H54 (cell line): ENCODE data around the gene MMP25.

ENCODE experiments used
- DNase-seq: peaks from one replicate; pipeline ENCODE4 v3.0.0; 2011; ENCODE audit warnings: low spot score, mixed read lengths; ENCODE audit not compliant: insufficient read length
- FAIRE-seq: peaks from 3 replicates; lab custom pipeline; 2011; peaks lifted over from hg19 to GRCh38; lab: Jason Lieb, UNC
- POLR2A ChIP-seq: IDR thresholded peaks from 2 replicates; pipeline ENCODE4 v1.6.1; 2011; ENCODE audit warnings: low read depth, mild to moderate bottlenecking, low read length

The MMP25 gene

DNA sequence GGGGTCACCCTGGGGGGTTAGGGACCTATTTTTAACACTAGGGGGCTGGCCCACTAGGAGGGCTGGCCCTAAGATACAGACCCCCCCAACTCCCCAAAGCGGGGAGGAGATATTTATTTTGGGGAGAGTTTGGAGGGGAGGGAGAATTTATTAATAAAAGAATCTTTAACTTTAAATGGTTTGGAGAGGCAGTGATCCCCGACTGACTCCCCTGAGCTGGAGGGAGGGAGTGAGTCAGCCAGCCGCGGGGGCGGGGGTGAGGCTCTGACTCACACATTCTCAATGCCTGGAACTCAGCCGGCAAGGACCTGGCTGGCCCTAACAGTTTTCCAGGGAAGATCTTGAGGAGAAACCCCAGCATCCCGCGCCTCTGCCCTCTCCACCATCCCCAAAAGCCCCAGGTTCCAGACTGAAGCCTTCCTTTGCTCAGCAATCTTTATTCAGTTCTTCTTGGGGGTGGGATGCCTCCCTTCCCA, 24.1 kb upstream of the MMP25 start:
- FAIRE-seq (no peak), DNase-seq (peak; percentile 83)
- TF ChIP-seq POLR2A: 0 out of 2 replicates have a peak, but pooled peaks have one; percentile 24

DNA sequence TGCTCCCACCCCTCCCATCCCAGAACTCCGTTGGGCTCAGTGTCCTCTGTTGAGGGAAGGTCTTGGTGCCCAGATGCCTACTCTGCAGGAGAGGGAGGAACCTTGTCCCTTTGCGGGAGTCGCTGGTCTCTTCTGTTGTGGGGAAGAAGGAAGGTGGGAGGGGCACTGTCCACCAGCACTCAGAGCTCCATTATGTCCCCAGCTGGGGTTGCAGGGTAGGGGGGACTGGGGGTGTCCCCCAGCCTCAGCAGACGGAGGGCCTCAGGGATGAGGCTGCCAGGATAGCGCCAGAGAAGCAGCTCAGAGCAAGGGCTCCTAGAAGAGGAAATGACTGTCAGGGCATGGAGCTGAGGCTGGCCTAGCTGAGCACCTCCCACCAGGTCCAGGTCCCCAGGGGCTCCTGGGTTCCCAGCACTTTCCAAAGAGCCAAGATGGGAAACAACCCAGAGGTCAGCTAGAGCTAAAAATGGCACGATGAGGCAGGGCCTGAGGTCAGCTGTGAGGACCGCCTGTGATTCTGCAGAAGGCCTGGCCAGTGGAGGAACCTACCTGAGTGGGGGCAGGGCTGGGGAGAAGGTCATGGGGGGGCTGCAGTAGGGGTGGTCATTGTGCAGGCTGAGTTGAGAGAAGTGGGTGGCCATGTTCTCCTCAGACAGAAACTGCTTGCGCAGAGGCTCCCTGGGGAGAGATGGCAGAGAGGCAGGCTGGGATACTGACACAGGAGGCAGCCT, 23.5 kb upstream of the MMP25 start:
- FAIRE-seq (no peak), DNase-seq (peak; percentile 55)
- peak; percentile 3 for TF ChIP-seq POLR2A

DNA sequence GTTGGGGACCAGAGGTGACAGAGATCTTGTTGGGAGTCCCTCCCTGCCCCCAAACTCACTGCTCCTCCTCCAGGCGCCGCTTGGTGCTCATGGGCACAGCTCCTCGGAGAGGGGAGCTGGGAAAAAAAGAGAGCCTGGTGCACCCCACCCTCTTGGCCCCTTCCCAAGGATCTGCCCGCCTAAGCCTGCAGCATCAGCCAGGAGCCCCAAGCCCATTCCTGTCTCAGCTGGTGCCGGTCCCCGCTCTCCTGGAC, 23.0 kb upstream of the MMP25 start:
- TF ChIP-seq POLR2A: no peak; the same call in 1 of the 2 replicates
- FAIRE-seq (no peak), DNase-seq (peak; percentile 64)

DNA sequence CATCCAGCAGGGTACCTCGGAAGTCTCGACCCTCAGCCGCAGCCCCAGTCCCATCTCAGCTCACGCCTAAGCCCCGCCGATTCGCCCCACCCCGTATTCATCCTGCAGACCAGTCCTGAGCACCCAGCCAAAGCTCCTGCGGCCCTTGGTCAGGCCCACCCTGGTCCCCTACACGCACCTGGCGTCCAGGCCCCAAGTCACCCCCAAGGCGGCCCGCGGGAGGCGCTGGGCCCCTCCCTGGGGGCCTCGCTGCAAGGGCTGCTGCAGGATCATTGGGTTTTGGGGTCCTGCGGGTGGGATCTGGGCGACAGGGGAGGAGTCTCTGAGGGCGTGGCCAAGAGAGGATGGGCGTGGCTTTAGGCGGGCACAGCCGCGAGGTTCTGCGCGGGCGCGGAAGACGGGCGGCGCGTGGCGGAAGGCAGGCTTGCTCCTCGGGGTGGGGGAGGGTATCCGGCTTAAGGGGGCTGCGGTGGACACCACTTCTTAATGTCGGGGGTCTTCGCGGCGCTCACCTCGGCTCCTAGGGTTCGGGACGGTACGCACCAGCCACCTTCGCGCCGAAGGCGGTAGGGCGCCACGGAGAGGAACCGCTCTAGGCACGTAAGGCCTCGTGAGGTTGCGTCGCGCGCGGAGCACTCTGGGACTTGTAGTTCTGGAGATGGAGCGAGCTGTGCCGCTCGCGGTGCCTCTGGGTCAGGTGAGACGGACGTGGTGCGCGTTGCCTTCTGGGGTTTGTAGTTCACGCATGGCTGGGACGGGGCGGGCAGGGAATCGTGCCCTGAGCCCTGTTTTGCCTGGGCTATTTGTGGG, 22.5 kb upstream of the MMP25 start, which contains the start of the genes HCFC1R1 and THOC6:
TSS of gene HCFC1R1 (minus strand) at position 274 of the 810 bp plus-strand sequence. CDS start at position 273, 1 bp downstream.
TSS of gene THOC6 (plus strand) at position 367 of the 810 bp plus-strand sequence. CDS start at position 659, 292 bp downstream.
- DNase-seq: peak; percentile 87
- TF ChIP-seq POLR2A: peak; percentile 76
- peak; percentile 82 for FAIRE-seq

DNA sequence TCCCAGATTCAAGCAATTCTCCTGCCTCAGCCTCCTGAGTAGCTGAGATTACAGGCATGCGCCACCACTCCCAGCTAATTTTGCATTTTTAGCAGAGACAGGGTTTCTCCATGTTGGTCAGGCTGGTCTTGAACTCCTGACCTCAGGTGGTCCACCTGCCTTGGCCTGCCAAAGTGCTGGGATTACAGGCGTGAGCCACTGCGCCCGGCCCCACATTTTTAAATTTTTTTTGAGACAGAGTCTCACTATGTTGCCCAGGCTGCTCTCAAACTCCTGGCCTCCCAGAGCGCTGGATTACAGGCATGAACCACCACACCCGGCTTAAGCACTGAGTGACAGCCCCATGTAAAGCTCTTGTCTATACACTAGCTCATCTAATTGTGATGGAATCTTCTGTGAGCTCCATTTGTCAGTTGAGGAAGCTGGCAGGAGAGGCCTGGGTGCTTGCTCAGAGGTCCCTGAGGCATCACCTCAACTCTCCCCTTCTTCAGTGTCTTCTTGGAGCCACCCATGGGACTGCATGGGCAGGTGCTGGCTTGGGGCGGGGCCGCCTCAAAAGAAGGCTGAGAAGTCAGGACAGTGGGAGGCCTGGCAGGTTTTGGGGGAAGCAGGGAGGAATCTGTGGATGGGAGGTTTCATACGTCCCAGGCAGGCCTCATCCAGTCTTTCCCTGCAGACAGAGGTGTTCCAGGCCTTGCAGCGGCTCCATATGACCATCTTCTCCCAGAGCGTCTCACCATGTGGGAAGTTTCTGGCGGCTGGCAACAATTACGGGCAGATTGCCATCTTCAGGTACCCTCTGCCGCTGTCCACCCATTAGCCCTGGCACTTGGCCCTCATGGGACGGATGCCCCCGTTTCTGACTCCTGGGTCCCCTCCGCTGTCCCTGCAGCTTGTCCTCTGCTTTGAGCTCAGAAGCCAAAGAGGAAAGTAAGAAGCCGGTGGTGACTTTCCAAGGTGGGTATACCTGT, 21.0 kb upstream of the MMP25 start:
- TF ChIP-seq POLR2A: no peak
- FAIRE-seq (no peak), DNase-seq (no peak)

DNA sequence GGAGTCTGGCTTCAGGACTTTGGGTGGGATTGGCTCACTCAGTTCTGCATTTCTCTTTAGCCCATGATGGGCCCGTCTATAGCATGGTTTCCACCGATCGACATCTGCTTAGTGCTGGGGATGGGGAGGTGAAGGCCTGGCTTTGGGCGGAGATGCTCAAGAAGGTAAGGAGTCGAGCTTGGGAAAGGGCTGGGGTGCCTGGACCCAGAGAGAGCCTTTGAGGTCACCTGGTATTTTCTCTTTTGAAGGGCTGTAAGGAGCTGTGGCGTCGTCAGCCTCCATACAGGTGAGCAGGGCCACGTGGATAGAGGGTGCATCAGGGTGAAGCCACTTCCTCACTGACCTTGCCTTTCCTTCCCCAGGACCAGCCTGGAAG, 20.4 kb upstream of the MMP25 start:
- no peak for TF ChIP-seq POLR2A
- FAIRE-seq (no peak), DNase-seq (no peak)

DNA sequence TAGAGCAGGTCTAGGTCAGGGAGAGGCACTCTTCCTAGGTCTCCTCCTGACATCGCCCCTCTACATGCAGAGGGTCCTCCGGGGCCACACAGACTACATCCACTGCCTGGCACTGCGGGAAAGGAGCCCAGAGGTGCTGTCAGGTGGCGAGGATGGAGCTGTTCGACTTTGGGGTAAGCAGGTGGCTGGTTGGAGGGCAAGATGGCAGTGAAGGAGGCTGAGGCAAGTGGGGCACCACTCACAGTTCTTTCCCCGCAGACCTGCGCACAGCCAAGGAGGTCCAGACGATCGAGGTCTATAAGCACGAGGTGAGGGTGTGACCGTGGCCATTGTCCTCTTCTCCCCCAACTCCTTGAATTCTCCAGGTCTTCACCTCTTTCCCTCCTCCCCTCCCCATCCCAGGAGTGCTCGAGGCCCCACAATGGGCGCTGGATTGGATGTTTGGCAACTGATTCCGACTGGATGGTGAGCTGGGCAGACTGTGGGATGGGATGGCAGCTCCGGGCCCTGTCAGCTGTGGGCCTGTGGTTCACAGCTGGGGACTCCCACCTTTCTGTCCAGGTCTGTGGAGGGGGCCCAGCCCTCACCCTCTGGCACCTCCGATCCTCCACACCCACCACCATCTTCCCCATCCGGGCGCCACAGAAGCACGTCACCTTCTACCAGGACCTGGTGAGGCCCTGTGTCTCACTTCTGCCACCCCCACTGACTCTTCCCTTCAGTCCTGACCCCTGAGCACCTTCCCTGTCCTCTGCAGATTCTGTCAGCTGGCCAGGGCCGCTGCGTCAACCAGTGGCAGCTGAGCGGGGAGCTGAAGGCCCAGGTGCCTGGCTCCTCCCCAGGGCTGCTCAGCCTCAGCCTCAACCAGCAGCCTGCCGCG, 19.5 kb upstream of the MMP25 start:
- FAIRE-seq (no peak), DNase-seq (no peak)
- TF ChIP-seq POLR2A: no peak

DNA sequence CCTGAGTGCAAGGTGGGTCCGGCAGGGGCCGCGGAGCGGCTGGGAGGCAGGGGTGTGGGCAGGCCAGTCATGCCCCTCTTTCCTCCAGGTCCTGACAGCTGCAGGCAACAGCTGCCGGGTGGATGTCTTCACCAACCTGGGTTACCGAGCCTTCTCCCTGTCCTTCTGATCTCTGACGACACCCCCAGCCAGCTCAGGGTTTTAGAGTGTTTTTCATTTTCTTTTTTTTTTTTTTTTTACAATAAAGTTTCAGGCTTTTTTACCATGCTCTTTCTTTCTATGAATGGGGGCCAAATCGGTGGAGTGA, 18.9 kb upstream of the MMP25 start:
- DNase-seq (no peak), FAIRE-seq (no peak)
- no peak for TF ChIP-seq POLR2A

DNA sequence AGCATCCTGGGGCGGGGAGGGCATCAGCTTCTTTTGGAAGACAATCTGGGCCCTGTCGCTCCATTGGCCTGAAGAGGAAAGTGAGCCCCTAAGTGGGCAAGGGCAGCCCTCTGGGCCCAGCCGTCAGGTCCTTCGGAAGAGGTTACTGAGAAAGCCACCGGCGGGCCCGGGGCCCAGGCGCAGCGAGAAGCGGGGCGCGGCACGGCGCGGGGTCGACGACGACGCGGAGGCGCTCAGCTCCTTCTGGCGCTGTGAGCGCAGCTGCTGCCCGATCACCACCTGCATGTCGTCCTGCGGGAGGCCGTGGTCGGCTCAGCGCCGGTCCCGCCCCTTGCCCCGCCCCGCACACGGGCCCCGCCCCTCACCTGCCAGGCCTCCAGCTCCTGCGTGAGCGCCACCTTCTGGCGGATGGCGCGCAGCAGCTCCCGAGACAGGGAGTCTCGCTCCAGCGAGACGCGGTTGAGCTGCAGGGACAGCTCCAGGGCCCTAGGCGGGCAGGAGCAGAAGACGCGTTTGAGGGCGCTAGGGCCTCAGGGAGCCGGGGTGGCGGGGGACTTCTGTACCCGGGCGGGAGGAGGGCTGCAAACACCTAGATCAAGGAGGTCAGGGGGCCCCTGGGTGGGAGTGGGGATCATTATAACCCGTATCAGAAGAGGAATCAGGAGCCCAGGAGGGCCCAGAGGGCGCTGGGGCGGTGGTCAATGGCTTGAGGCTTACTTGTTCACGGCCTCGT, 18.2 kb upstream of the MMP25 start:
- FAIRE-seq (no peak), DNase-seq (peak; percentile 94)
- TF ChIP-seq POLR2A: no peak

DNA sequence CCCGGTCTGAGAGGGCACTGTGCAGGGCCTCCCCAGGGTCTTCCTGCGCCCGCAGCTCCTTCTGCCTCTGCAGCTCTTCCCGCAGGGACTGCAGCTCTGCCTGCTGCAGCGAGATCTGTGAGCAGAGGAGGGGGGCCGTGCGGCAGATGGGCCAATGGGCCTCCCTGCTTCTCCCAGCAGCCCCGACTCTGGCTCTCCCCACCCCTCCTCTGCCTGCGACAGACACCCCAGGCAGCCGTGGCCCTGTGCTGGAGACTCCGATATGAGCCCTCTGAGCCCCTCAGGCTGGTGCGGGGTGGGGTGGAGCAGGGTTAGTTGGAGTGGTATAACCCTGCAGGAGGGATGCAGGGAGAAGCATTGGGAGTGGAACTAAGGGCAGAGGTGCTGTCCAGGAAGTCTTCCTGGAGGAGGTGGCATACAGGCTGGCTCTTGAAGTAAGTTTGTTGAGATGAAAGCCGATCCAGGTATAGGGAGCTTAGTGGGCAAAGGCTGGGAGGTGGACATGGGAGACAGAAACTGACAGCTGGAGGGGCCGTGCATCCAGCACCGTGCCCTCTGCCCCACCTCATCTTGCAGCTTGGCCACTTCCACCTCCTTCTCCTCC, 17.5 kb upstream of the MMP25 start:
- no peak for DNase-seq
- no peak for FAIRE-seq

DNA sequence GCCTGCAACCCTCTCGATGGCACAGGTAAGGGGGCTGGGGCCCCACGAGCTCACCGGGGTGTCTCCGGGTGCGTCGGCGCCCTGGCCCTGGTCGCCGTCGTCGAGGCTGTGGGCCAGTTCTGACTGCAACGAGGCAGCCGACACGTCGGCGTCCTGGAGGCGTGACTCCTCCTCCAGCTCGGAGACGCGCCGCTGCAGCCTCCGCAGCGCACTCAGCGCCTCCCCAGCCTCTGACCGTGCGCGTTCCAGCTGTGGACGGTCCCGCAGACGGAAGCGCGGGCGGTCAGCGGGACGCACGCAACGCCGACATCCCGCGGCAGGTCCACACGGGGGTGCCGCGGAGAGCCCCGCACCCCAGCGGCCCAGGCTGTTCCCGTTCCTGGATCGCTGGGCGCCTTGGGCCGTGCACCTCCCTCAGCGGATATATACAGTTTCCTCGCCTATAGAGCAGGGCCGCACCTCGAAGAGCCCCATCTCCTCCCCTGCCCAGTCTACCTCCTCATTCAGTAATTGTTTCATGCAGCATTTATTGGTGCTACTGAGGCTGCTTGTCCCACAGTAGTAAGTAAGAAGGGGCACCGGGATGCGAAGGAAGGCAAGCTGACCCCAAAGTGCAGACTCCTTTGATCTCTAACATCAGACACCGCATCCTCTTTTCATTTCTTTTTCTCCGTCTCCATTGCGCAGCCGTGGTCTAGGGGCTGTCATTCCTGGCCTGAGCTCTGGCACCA, 16.7 kb upstream of the MMP25 start:
- FAIRE-seq (no peak), DNase-seq (no peak)

More for the DNA sequence above, 17.5 kb upstream of the MMP25 start:
- no peak for TF ChIP-seq POLR2A

More for the DNA sequence above, 16.7 kb upstream of the MMP25 start:
- TF ChIP-seq POLR2A: no peak
